Stimulated activated CD4-positive, alpha-beta T cell treated with anti-CD3 and anti-CD28 coated beads, Interleukin-1b, Interleukin-23, amount 100 ng/mL, for 24 hours (primary cell): ENCODE measurements around the gene CARD14.
"Not testable (repeated sequence)": the region's sequence is repeated elsewhere in the genome, so short reads cannot be mapped to it uniquely, and the experiment has no call there.

Experiments used
- DNase-seq, 4 experiments: peaks; one replicate each; pipeline ENCODE4 v3.0.0-alpha.2; 2020; ENCODE audit warnings: low read depth in 4 of 4, low spot score in 1 of 4

CARD14 gene

GRCh38 chr17:80248001-80248893, 78.4 kb downstream of the CARD14 start:
- no peak for DNase-seq

GRCh38 chr17:80248894-80249710, 79.3 kb downstream of the CARD14 start:
- no peak for DNase-seq

- no peak for DNase-seq
These were observed 82.1 kb downstream of the CARD14 start for GRCh38 chr17:80251966-80252365.

- peak in 3 of 4 experiments; percentile 70 to 83 (median 79) for DNase-seq
These were observed 83.0 kb downstream of the CARD14 start for GRCh38 chr17:80252871-80253270.

GRCh38 chr17:80253631-80254395, 84.0 kb downstream of the CARD14 start:
- DNase-seq, result no peak

GRCh38 chr17:80254396-80255251, 84.8 kb downstream of the CARD14 start:
- peak in 1 of 4 experiments; percentile 55 for DNase-seq

- DNase-seq, result no peak
These were observed 86.2 kb downstream of the CARD14 start for GRCh38 chr17:80256034-80256350.

- no peak for DNase-seq
These were observed 87.9 kb downstream of the CARD14 start for GRCh38 chr17:80257716-80258213.

- DNase-seq, result not testable (repeated sequence)
These were observed 88.5 kb downstream of the CARD14 start for GRCh38 chr17:80258296-80258695.
